HepG2 (cell line): ENCODE data around the gene MTX1. TPM values are rescaled to one million over a fixed set of nuclear protein-coding genes. Genes with fewer than 3 reads are reported as not detected.

Source experiments
- ARID5B ChIP-seq: IDR thresholded peaks from 2 replicates; pipeline ENCODE4 v1.4.0; 2020; ENCODE audit warnings: mild to moderate bottlenecking, missing genetic modification reagents
- CBX2 ChIP-seq, 2 experiments: fragments of 200-600 bp in 1 of 2; sonication (generic); formaldehyde crosslinking in 1 of 2; IDR thresholded peaks; 2 replicates each; pipeline versions ENCODE4 v1.7.0 to v1.8.1; 2018 to 2022; ENCODE audit warnings: low read depth in 2 of 2, low read length in 1 of 2, mild to moderate bottlenecking in 1 of 2, missing genetic modification reagents in 1 of 2
- CERS6 ChIP-seq: sonication (generic); formaldehyde crosslinking; IDR thresholded peaks from 2 replicates; pipeline ENCODE4 v1.5.0; 2020; ENCODE audit warnings: missing genetic modification reagents
- E2F1 ChIP-seq: sonication (generic); formaldehyde crosslinking; IDR thresholded peaks from 2 replicates; pipeline ENCODE4 v1.5.0; 2020; ENCODE audit warnings: missing genetic modification reagents
- FOXO1 ChIP-seq: sonication (generic); formaldehyde crosslinking; IDR thresholded peaks from 2 replicates; pipeline ENCODE4 v1.4.0; 2020; ENCODE audit warnings: missing genetic modification reagents
- KDM5B ChIP-seq: sonication (generic); formaldehyde crosslinking; IDR thresholded peaks from 2 replicates; pipeline ENCODE4 v1.4.0; 2020; ENCODE audit warnings: missing genetic modification reagents, mild to moderate bottlenecking, borderline replicate concordance
- MTF2 ChIP-seq: sonication (generic); formaldehyde crosslinking; IDR thresholded peaks from 2 replicates; pipeline ENCODE4 v1.5.0; 2020; ENCODE audit warnings: missing genetic modification reagents, borderline replicate concordance
- NFYC ChIP-seq: IDR thresholded peaks from 2 replicates; pipeline ENCODE4 v1.6.1; 2016; ENCODE audit warnings: missing genetic modification reagents, missing compliant biosample characterization
- SIN3B ChIP-seq: fragments of 150-350 bp; IDR thresholded peaks from 2 replicates; pipeline ENCODE4 v1.6.1; 2014; ENCODE audit warnings: low read length
- STAT6 ChIP-seq: sonication (generic); formaldehyde crosslinking; IDR thresholded peaks from 2 replicates; pipeline ENCODE4 v1.4.0; 2020; ENCODE audit warnings: missing genetic modification reagents, mild to moderate bottlenecking, borderline replicate concordance
- ZBTB37 ChIP-seq: sonication (generic); formaldehyde crosslinking; IDR thresholded peaks from 2 replicates; pipeline ENCODE4 v1.4.0; 2020; ENCODE audit warnings: mild to moderate bottlenecking, missing genetic modification reagents
- ZNF274 ChIP-seq: sonication (generic); formaldehyde crosslinking; IDR thresholded peaks from 2 replicates; pipeline ENCODE4 v1.5.1; 2020; ENCODE audit warnings: mild to moderate bottlenecking, missing genetic modification reagents
- ZNF556 ChIP-seq: sonication (generic); formaldehyde crosslinking; IDR thresholded peaks from 2 replicates; pipeline ENCODE4 v1.4.0; 2020; ENCODE audit warnings: mild to moderate bottlenecking, missing genetic modification reagents, borderline replicate concordance
- ZNF691 ChIP-seq: sonication (generic); formaldehyde crosslinking; IDR thresholded peaks from 2 replicates; pipeline ENCODE4 v1.4.0; 2020; ENCODE audit warnings: missing genetic modification reagents, low read depth, mild to moderate bottlenecking, borderline replicate concordance
- ZSCAN21 ChIP-seq: sonication (generic); formaldehyde crosslinking; IDR thresholded peaks from 2 replicates; pipeline ENCODE4 v1.8.0; 2022; ENCODE audit warnings: mild to moderate bottlenecking, missing genetic modification reagents, moderate library complexity, borderline replicate concordance
- ZZZ3 ChIP-seq: sonication (generic); formaldehyde crosslinking; IDR thresholded peaks from 2 replicates; pipeline ENCODE4 v1.4.0; 2020; ENCODE audit warnings: missing genetic modification reagents, mild to moderate bottlenecking, borderline replicate concordance
- polyA plus RNA-seq, 8 experiments: library from polyadenylated mRNA; depleted of rRNA in 3 of 8; stranded (reverse) in 7 of 8; unstranded in 1 of 8; fragments of >200 nt; fragmentation: Illumina TruSeq in 4 of 8; extraction: Trizol in 4 of 8; gene quantifications; 2 replicates each; pipeline versions ENCODE4 v1.2.1 to v1.2.3, GENCODE V29; 2011 to 2016; ENCODE audit warnings: low read depth in 4 of 8, missing spikeins in 1 of 8, mixed read lengths in 1 of 8; ENCODE audit not compliant: insufficient read depth in 1 of 8
- total RNA-seq, 5 experiments: library from RNA; depleted of rRNA; stranded (reverse); fragments of >200 nt; fragmentation: Illumina TruSeq; extraction: Trizol; gene quantifications; 2 replicates each; pipeline ENCODE4 v1.2.3, GENCODE V29; 2016; ENCODE audit warnings: low read depth in 1 of 5

MTX1 gene
- total and polyA plus RNA-seq, 2 of the 13 experiments (the other 11 are each of a cell fraction or from before 2014, with no cell fraction given): 64.5 to 72.6 TPM

- TF ChIP-seq ARID5B (CRISPR knock-in tag) (peak; percentile 62), KDM5B (CRISPR knock-in tag) (peak; percentile 85; the same call in 1 of the 2 replicates), CERS6 (CRISPR knock-in tag) (no peak), ZSCAN21 (no peak; the same call in 1 of the 2 replicates), CBX2 (IDR thresholded peaks at IDR 0.05; ENCODE audit: low read depth, low read length) (no peak), CBX2 (CRISPR knock-in tag; IDR thresholded peaks at IDR 0.05; ENCODE audit: low read depth) (no peak), E2F1 (peak; percentile 48; the same call in 1 of the 2 replicates), ZNF691 (no peak; the same call in 1 of the 2 replicates), ZZZ3 (peak; percentile 58; the same call in 1 of the 2 replicates), SIN3B (no peak), ZNF274 (CRISPR knock-in tag) (peak; percentile 79; the same call in 1 of the 2 replicates), ZNF556 (CRISPR knock-in tag) (no peak), FOXO1 (peak; percentile 12; the same call in 1 of the 2 replicates), ZBTB37 (CRISPR knock-in tag) (0 out of 2 replicates have a peak, but pooled peaks have one; percentile 45), MTF2 (0 out of 2 replicates have a peak, but pooled peaks have one; percentile 23), NFYC (CRISPR knock-in tag) (peak; percentile 58), STAT6 (CRISPR knock-in tag) (0 out of 2 replicates have a peak, but pooled peaks have one; percentile 59)
Observed at GRCh38 chr1:155172732-155173477, 35.6 kb upstream of the MTX1 start, which contains the start of gene KRTCAP2 (continued).
